GM12891 (cell line): ENCODE data around the gene C3.

Experiments used
- POLR2A ChIP-seq: IDR thresholded peaks from 2 replicates; pipeline ENCODE4 v1.6.1; 2011; ENCODE audit warnings: low read depth, low read length, control low read depth
- POLR2AphosphoS5 ChIP-seq: IDR thresholded peaks from 2 replicates; pipeline ENCODE4 v1.6.1; 2011; ENCODE audit warnings: low read depth, low read length, control low read depth
- SPI1 ChIP-seq: IDR thresholded peaks from 2 replicates; pipeline ENCODE4 v1.6.1; 2011; ENCODE audit warnings: low read depth, low read length, control low read depth

DNA sequence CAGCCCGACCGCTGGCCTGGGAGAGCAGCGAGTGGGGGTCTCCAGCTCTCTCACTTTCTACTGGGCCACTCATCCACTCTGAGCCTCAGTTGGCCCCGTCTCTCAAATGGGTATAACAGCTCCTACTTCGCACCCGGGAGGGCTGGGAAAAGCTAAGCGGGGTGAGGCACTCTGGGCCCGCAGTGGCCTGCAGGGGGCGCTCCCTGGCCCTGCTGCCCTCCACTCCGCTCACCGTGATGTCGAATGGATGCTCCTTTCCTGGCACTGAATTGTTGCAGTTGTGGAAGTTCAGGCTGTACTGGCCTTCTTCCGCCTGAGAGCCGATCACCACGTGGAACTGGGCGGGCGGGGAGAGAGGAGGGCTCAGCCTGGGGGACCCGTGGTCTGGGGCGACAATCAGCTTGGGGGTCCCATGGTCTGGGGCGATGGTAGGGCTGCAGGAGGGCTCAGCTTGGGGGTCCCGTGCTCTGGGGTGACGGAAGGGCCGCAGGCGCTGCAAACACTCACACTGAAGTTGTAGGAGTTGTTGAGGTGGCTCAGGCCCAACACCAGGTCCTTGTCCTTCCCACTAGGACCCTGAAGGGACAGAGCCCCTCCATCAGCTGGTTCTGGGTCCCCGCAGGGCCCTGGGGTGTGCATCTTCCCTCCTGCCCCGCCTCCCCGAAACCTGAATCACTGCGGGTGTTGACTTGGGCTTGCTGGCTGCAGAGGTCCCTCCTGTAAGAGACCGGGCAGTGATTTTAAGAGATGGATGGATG, 13.1 kb upstream of the C3 start:
- TF ChIP-seq POLR2A (no peak), POLR2AphosphoS5 (no peak), SPI1 (no peak)
